AG04449 (cell line): ENCODE data around the gene POU2F1.

Experiments used
- CTCF ChIA-PET: fragments of 350-600 bp; formaldehyde crosslinking; extraction: SDS; loops from one replicate; lab custom pipeline; 2021; ENCODE audit warnings: antibody characterized with exemption; lab: Yijun Ruan, JAX
- POLR2A ChIA-PET: fragments of 400-600, 350-600 bp; formaldehyde crosslinking; extraction: SDS; loops from one replicate; lab custom pipeline; 2020; ENCODE audit warnings: antibody characterized with exemption, inconsistent platforms; lab: Yijun Ruan, JAX
- DNase-seq: peaks from one replicate; pipeline ENCODE4 v3.0.0-alpha.2; 2010; ENCODE audit warnings: low read depth, low spot score
- H3K4me3 ChIP-seq: 2 replicates; pipeline ENCODE4 v1.5.1; 2011; ENCODE audit warnings: low read depth, mild to moderate bottlenecking, control low read depth, low read length
- TF ChIP-seq, protein P1 (sequence below): IDR thresholded peaks from one replicate; pipeline ENCODE4 v1.5.1; 2011; ENCODE audit warnings: mild to moderate bottlenecking, moderate library complexity, low read length, control low read depth, inconsistent platforms; ENCODE audit not compliant: insufficient read depth; ENCODE audit errors: missing control alignments

POU2F1 gene

DNA sequence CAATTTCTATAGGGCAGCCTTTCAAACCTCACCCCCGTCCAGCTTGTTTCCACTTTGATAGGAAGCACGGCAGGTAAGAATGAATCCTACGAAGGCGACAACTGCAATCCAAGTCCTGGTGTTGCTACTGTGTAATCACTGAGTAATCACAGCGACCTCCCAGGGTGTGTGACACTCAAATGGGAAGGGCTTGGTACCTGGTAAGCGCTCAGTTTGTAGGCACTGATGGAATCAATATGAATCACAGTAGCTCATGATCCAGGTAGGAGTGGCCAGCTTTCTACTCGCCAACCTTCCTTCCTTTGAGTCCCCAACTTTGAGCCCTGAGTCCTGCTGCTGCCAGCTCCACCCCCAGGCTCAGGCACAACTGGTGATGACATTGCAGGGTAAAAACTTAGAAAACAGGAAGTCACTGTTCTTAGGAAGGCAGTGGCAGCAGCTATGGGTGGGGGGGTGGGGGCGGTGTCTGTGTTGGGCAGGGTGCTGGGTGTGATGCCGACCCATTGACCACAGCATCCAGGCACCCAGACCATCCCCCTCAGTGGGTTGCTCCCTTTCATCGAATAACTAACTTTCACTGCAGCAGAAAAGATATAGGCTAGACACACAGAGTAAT lies 226.9 kb downstream of the POU2F1 start:
- POLR2A ChIA-PET = no interaction called here
- TF ChIP-seq, protein P1, sequence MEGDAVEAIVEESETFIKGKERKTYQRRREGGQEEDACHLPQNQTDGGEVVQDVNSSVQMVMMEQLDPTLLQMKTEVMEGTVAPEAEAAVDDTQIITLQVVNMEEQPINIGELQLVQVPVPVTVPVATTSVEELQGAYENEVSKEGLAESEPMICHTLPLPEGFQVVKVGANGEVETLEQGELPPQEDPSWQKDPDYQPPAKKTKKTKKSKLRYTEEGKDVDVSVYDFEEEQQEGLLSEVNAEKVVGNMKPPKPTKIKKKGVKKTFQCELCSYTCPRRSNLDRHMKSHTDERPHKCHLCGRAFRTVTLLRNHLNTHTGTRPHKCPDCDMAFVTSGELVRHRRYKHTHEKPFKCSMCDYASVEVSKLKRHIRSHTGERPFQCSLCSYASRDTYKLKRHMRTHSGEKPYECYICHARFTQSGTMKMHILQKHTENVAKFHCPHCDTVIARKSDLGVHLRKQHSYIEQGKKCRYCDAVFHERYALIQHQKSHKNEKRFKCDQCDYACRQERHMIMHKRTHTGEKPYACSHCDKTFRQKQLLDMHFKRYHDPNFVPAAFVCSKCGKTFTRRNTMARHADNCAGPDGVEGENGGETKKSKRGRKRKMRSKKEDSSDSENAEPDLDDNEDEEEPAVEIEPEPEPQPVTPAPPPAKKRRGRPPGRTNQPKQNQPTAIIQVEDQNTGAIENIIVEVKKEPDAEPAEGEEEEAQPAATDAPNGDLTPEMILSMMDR = no peak
- CTCF ChIA-PET = interaction anchor here (0.6 to 10.0 kb wide), 7 partner anchors 9 to 381 kb away, joined by 3 to 132 read pairs (median 3); no protein-coding TSS in a partner anchor
- no peak overlapping the region for H3K4me3 ChIP-seq
- DNase-seq = no peak

DNA sequence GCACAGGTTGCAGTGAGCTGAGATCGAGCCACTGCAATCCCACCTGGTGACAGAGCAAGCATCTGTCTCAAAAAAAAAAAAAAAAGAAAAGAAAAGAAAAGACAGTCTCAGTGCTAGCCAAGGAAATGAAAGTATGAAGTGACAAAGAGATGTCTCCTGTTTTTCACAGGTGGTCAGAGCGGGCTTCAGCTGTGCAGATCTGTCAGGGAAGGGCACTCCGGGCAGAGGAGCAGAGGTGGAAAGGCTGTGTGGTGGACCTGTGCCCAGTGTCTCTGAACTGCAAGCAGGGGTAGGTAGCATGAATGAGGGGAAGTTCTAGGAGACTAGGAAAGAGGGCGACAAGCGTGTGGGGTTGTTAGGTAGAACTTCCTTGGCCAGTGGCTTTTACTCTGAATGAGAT lies 230.2 kb downstream of the POU2F1 start:
- no peak overlapping the region for H3K4me3 ChIP-seq
- CTCF ChIA-PET = interaction anchor here (1.2 to 2.0 kb wide), 4 partner anchors 10 to 384 kb away, joined by 3 to 6 read pairs (median 4); no protein-coding TSS in a partner anchor
- POLR2A ChIA-PET = interaction anchor here (0.7 kb wide), 1 partner anchor 46 kb away, joined by 3 read pairs; no protein-coding TSS in a partner anchor
- TF ChIP-seq, protein P1 = no peak
- no peak for DNase-seq

DNA sequence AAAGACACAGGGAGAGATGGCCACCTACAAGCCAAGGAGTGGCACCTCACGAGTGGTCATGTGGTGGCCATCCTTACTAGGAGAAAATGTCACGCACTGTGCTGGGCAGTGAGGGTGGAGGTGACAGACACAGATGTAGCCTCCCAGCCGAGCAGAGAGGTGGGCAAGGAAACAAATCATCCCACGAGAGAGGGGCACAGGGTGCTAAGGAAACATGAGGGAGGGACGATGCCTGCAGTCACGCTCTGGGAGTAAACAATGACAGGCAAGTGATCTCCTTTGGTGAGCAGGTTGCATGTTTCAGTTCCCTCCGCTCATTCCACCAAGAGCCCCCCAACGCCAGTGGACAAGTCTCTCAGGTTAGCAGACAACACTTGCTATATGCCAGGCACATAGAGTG lies 231.8 kb downstream of the POU2F1 start:
- TF ChIP-seq, protein P1 = no peak
- no peak overlapping the region for H3K4me3 ChIP-seq
- ChIA-PET CTCF (interaction anchor here (2.8 kb wide), 1 partner anchor 11 kb away, joined by 14 read pairs; no protein-coding TSS in a partner anchor), POLR2A (no interaction called here)
- DNase-seq = no peak

DNA sequence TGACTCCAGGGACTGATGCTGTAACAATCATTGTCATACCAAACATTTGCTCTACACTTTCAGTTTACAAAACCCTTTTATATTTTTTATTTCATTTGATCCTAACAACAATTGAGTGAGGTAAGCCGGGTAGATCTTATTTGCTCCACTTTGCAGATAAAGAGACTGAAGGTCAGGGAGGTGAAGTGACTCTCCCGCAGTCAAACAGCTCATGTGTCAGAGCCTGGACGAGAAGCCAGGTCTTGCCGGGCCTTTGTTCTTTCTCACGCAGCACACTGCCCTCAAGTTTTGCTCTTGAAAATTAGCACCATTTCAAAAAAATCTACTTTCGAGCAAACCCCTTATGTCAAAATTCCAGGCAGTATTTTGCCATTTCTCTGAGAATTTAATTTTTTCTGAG lies 232.4 kb downstream of the POU2F1 start:
- TF ChIP-seq, protein P1 = no peak
- DNase-seq = no peak
- H3K4me3 ChIP-seq = no peak overlapping the region
- CTCF ChIA-PET = interaction anchor here (1.4 to 2.8 kb wide), 2 partner anchors 12 to 87 kb away, joined by 3 to 14 read pairs; no protein-coding TSS in a partner anchor
- POLR2A ChIA-PET = no interaction called here

DNA sequence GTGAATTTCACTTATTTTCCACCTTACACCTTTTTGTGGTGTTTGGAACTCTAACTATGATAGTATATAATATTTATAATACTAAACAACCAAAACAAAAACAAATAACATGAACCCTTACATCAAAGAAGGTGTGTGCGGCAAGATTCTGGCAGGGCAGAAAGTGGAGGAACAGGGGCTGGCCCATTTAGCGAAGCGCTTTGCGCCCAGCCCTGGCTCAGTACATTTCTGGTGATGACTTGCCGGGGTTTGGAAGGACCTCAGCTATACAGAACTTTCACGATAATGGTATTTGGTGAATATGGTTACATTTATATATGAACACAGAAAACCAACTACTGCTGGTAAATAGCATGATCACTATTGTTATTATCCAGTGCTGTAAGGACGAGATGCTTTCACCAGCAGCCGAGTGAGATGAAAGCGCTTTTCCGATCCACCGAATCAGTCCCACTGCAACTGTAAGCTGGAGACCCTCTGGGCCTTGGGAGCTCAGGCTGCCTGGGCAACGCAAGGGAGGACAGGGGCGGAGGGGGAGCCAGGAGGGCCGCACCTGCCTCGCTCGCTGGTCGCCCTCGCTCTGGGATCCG lies 233.7 kb downstream of the POU2F1 start:
- TF ChIP-seq, protein P1 = no peak
- peak overlapping the region; percentile 66 for H3K4me3 ChIP-seq
- ChIA-PET POLR2A (interaction anchor here (1.3 kb wide), 1 partner anchor 234 kb away, joined by 3 read pairs; no protein-coding TSS in a partner anchor), CTCF (interaction anchor here (1.0 to 2.8 kb wide), 9 partner anchors 10 to 396 kb away, joined by 3 to 14 read pairs (median 4); no protein-coding TSS in a partner anchor)
- DNase-seq = no peak
